SK-N-MC (cell line): Measurements from ENCODE around the gene CENPT.

Experiments used
- DNase-seq: peaks from one replicate; pipeline ENCODE4 v3.0.0-alpha.2; 2011; ENCODE audit warnings: low read depth, low spot score
- H3K27ac ChIP-seq: fragments of 200-600 bp; sonication (generic); 2 replicates; pipeline ENCODE4 v1.5.1; 2016; ENCODE audit warnings: mixed run types
- H3K36me3 ChIP-seq: fragments of 200-600 bp; sonication (generic); 2 replicates; pipeline ENCODE4 v1.6.1; 2017; ENCODE audit warnings: antibody characterized with exemption, low read length, mixed read lengths; ENCODE audit not compliant: insufficient read depth
- H3K4me3 ChIP-seq: fragments of 200-600 bp; sonication (generic); 2 replicates; pipeline ENCODE4 v1.5.1; 2016
- H3K9ac ChIP-seq: fragments of 200-600 bp; sonication (generic); 2 replicates; pipeline ENCODE4 v1.8.0; 2017; ENCODE audit warnings: mixed run types, mixed read lengths; ENCODE audit not compliant: insufficient read length
- H3K9me3 ChIP-seq: fragments of 200-600 bp; sonication (generic); 2 replicates; pipeline ENCODE4 v1.6.1; 2017; ENCODE audit warnings: low read depth, mild to moderate bottlenecking, antibody characterized with exemption, low read length, moderate library complexity, mixed read lengths
- EZH2 ChIP-seq: fragments of 200-600 bp; sonication (generic); IDR thresholded peaks from one replicate; pipeline ENCODE4 v1.6.1; 2017; ENCODE audit warnings: antibody characterized with exemption
- FOXP2 ChIP-seq: optimal IDR thresholded peaks from 2 replicates; pipeline ENCODE3; 2011; ENCODE audit warnings: mild to moderate bottlenecking, moderate library complexity; ENCODE audit not compliant: insufficient read depth; ENCODE audit errors: extremely low read length, control extremely low read depth
- POLR2AphosphoS5 ChIP-seq: IDR thresholded peaks from 2 replicates; pipeline ENCODE4 v1.6.1; 2012; ENCODE audit warnings: mild to moderate bottlenecking, low read depth, low read length, borderline replicate concordance

Gene CENPT

GRCh38 chr16:67783353-67783725 is 64.2 kb downstream of the CENPT start:
- TF ChIP-seq FOXP2 (no peak), EZH2 (no peak), POLR2AphosphoS5 (no peak)
- no peak overlapping the region for H3K9ac ChIP-seq
- no peaks in the 10 kb centered on the region for H3K9me3 ChIP-seq
- H3K27ac ChIP-seq, result no peak overlapping the region
- H3K4me3 ChIP-seq, result no peak overlapping the region
- DNase-seq, result no peak
- no peaks in the 10 kb centered on the region for H3K36me3 ChIP-seq

- H3K9me3 ChIP-seq, result no peaks in the 10 kb centered on the region
- H3K9ac ChIP-seq, result no peak overlapping the region
- no peak overlapping the region for H3K4me3 ChIP-seq
- TF ChIP-seq EZH2 (no peak), FOXP2 (no peak), POLR2AphosphoS5 (no peak)
- H3K27ac ChIP-seq, result no peak overlapping the region
- no peak for DNase-seq
- no peaks in the 10 kb centered on the region for H3K36me3 ChIP-seq
Observed at GRCh38 chr16:67782567-67783352, 64.7 kb downstream of the CENPT start.

DNA sequence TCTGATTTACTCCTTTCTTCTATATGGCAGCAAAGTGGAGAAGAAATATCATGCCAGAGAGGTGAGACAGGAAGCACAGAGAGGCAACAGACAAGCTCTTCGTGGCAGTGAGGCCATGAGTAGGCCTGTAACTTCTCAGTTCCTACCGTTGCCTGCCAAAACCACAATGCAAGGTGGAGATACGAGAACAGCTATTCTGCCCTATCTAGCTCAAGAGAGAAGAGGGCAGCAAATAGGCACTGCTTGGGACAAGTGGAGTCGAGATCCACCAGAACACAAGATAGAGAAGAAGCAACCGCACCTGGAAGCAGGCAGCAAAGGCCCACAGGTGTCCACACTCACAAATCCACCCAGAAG is 66.0 kb downstream of the CENPT start:
- no peaks in the 10 kb centered on the region for H3K9me3 ChIP-seq
- H3K4me3 ChIP-seq, result no peak overlapping the region
- TF ChIP-seq EZH2 (no peak), FOXP2 (no peak), POLR2AphosphoS5 (no peak)
- H3K36me3 ChIP-seq, result no peaks in the 10 kb centered on the region
- no peak overlapping the region for H3K9ac ChIP-seq
- no peak overlapping the region for H3K27ac ChIP-seq
- no peak for DNase-seq

DNA sequence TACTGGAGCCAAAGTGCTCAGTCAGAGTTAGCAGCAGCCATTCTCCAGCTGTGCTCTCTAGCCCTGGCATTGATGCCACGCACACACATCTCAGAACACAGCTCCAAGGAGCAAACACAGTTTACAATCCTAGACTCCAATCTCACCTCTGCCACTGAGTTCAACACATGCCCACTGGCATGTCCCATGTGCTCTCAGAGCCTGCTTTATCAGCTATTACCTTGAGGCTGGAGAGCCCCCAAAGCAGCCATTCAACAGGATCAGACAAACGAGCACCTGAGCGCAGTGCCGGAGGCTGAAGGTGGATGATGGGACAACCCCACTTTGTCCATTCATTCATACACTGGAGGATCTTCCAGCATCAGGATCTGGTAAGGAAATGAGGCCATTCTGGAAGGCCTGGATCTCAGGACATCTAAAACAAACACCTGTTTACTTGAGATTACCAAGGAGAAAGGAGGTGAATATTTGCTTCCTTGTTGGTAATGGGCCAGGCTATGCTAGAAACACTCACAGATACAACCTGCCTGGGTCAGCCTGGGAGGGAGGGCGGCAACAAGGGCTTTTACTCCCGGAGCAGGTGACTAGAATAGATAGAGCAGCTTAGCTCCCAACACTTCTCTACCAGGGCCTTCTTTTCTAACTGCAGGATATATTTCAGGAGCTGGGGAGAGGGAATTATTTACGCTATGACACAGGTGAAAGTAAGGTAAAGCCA is 66.5 kb downstream of the CENPT start:
- DNase-seq, result no peak
- H3K27ac ChIP-seq, result no peak overlapping the region
- no peaks in the 10 kb centered on the region for H3K9me3 ChIP-seq
- no peak overlapping the region for H3K9ac ChIP-seq
- no peaks in the 10 kb centered on the region for H3K36me3 ChIP-seq
- no peak overlapping the region for H3K4me3 ChIP-seq
- TF ChIP-seq POLR2AphosphoS5, result no peak
- TF ChIP-seq FOXP2, result no peak
- no peak for TF ChIP-seq EZH2

DNA sequence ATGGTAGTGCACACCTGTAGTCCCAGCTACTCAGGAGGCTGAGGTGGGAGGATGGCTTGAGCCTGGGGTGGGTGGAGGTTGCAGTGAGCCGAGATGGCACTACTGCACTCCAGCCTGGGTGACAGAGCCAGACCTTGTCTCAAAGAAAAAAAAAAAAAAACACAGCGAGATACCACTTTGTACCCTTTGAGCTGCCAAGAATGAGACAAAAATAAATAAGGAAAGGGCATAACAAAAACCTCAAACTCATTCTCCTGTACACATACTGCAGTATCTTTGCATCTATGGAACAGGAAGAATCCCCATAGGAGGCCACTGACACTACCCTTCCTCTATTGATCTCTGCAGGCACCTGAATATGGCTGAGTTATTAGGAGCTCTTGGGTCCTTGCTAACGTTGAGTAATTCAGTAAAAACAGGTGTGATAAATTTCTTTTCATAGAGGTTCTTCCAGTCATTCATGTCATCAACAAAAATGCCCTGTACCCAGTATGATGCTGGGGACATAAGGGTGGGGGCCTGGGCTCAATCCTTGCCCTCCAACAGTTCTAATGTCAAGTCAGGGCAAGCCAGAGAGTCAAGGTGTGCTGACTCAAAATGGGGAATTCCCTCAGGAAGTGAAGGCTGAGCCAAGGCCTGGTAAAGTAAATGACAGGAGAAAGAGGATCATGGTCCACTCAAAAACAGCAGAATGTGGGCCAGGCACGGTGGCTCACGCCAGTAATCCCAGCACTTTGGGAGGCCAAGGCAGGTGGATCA is 68.1 kb downstream of the CENPT start:
- no peak for TF ChIP-seq EZH2
- no peak for TF ChIP-seq POLR2AphosphoS5
- TF ChIP-seq FOXP2, result no peak
- H3K36me3 ChIP-seq, result no peaks in the 10 kb centered on the region
- no peak overlapping the region for H3K4me3 ChIP-seq
- no peak for DNase-seq
- H3K9ac ChIP-seq, result no peak overlapping the region
- H3K27ac ChIP-seq, result no peak overlapping the region
- no peaks in the 10 kb centered on the region for H3K9me3 ChIP-seq
